Caco-2 (cell line): ENCODE results near the gene JPH2. TPM values are rescaled to one million over a fixed set of nuclear protein-coding genes. Genes with fewer than 3 reads are reported as not detected.

ENCODE experiments used
- BruUV-seq: library from RNA; stranded (reverse); fragments of 400-500 nt; replicated peaks from 2 replicates; lab custom pipeline; 2021; lab: Mats Ljungman, UMichigan
- CTCF ChIA-PET: fragments of 300-600 bp; sonication (Branson Sonifier 250); formaldehyde crosslinking; loops from one replicate; lab custom pipeline; 2022; ENCODE audit warnings: antibody characterized with exemption; lab: Charles Lee
- POLR2A ChIA-PET: fragments of 300-600 bp; sonication (Branson Sonifier 250); formaldehyde crosslinking; loops from one replicate; lab custom pipeline; 2022; ENCODE audit warnings: antibody characterized with exemption; lab: Charles Lee
- DNase-seq, 2 experiments: peaks; one replicate each; pipeline versions ENCODE4 v3.0.0 to v3.0.0-alpha.2; 2020 to 2022
- H3K27me3 ChIP-seq: replicated peaks from 2 replicates; pipeline ENCODE4 v1.6.0; 2011; ENCODE audit warnings: low read length; ENCODE audit not compliant: control insufficient read depth, insufficient read depth
- H3K36me3 ChIP-seq: 2 replicates; pipeline ENCODE4 v1.5.1; 2011; ENCODE audit warnings: low read length; ENCODE audit not compliant: control insufficient read depth, insufficient read depth
- H3K4me1 ChIP-seq: fragments of 250-450 bp; sonication (Bioruptor Pico); 2 replicates; pipeline ENCODE4 v1.5.1; 2020; ENCODE audit warnings: mild to moderate bottlenecking
- H3K4me3 ChIP-seq: 2 replicates; pipeline ENCODE4 v1.5.1; 2011; ENCODE audit warnings: low read depth, mild to moderate bottlenecking, control low read depth, low read length
- H3K9me3 ChIP-seq: fragments of 250-450 bp; sonication (Bioruptor Pico); 2 replicates; pipeline ENCODE4 v1.5.1; 2020; ENCODE audit warnings: mild to moderate bottlenecking, moderate library complexity
- H3K27ac Mint-ChIP-seq: one replicate; pipeline ENCODE4 v1.8.0; 2022; ENCODE audit warnings: mixed read lengths; ENCODE audit not compliant: unreplicated experiment
- H3K27me3 Mint-ChIP-seq: one replicate; pipeline ENCODE4 v1.8.0; 2022; ENCODE audit warnings: mixed read lengths; ENCODE audit not compliant: insufficient read depth, unreplicated experiment
- H3K36me3 Mint-ChIP-seq: one replicate; pipeline ENCODE4 v1.8.0; 2022; ENCODE audit warnings: mild to moderate bottlenecking, mixed read lengths; ENCODE audit not compliant: insufficient read depth, unreplicated experiment
- H3K4me1 Mint-ChIP-seq: one replicate; pipeline ENCODE4 v1.8.0; 2022; ENCODE audit warnings: low read depth, mixed read lengths; ENCODE audit not compliant: unreplicated experiment
- H3K4me3 Mint-ChIP-seq: one replicate; pipeline ENCODE4 v1.8.0; 2022; ENCODE audit warnings: mild to moderate bottlenecking, moderate library complexity, mixed read lengths; ENCODE audit not compliant: unreplicated experiment
- H3K9me3 Mint-ChIP-seq: one replicate; pipeline ENCODE4 v1.8.0; 2022; ENCODE audit warnings: mixed read lengths; ENCODE audit not compliant: unreplicated experiment
- intact Hi-C: fragments of 100-400 bp; cut with micrococcal nuclease; formaldehyde crosslinking; loops from one replicate; pipeline ENCODE4 v1.10.0; 2022; ENCODE audit not compliant: unreplicated experiment
- total RNA-seq: library from RNA; stranded (reverse); gene quantifications from 2 replicates; pipeline ENCODE4 v1.2.3, GENCODE V29; 2022
- TF ChIP-seq, protein P1 (sequence below), 2 experiments: fragments of 200-600 bp in 1 of 2; IDR thresholded peaks; 1 replicate in 1 of 2; 2 replicates in 1 of 2; pipeline versions ENCODE4 v1.5.1 to v1.8.0; 2011 to 2022; ENCODE audit warnings: antibody characterized with exemption in 1 of 2, control low read depth in 1 of 2, inconsistent platforms in 1 of 2, low read depth in 1 of 2, low read length in 1 of 2, mild to moderate bottlenecking in 1 of 2, moderate library complexity in 1 of 2; ENCODE audit not compliant: insufficient read depth in 1 of 2, severe bottlenecking in 1 of 2, unreplicated experiment in 1 of 2

JPH2 gene
- total RNA-seq, 1 experiment from 2014 or later = 10.5 TPM

DNA sequence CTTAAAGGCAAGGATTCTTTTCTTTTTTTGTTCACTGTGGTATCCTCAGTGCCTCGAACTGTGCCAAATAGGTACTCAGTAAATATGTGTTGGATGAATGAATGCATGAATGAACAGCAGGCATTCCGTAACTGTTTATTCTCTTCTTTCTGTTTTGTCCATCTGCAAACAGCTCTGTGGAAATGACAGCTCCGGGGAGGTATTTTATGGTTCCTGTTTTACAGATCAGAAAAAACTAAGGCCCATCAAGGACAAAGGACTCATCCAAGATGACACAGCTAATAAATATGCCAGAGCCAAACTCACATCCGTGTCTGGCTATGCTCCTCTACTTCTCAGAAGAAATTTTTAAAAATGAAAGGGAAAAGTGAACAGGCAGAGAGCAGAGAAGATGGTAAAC is 21.0 kb downstream of the JPH2 start:
- Mint-ChIP-seq H3K27ac (no peak overlapping the region), H3K36me3 (peaks cover 4% of the 10 kb centered on the region), H3K27me3 (no peaks in the 10 kb centered on the region), H3K4me3 (no peak overlapping the region), H3K9me3 (no peaks in the 10 kb centered on the region), H3K4me1 (peaks cover 10% of the 10 kb centered on the region)
- no peaks in the 10 kb centered on the region for H3K9me3 ChIP-seq
- H3K36me3 ChIP-seq = no peaks in the 10 kb centered on the region
- no peak for DNase-seq
- 0 out of 2 replicates have a peak, but pooled peaks cover 11% of the 10 kb centered on the region for H3K4me1 ChIP-seq
- no peaks in the 10 kb centered on the region for H3K27me3 ChIP-seq
- POLR2A ChIA-PET = interaction anchor here (0.6 kb wide), 1 partner anchor 15 kb away, joined by 3 read pairs; no protein-coding TSS in a partner anchor
- CTCF ChIA-PET = interaction anchor here (1.2 to 2.8 kb wide), 2 partner anchors 23 to 49 kb away, joined by 5 to 25 read pairs; no protein-coding TSS in a partner anchor
- no peak overlapping the region for H3K4me3 ChIP-seq
- intact Hi-C loops = no loop called here
- no TSS peak for BruUV-seq
- TF ChIP-seq, protein P1, sequence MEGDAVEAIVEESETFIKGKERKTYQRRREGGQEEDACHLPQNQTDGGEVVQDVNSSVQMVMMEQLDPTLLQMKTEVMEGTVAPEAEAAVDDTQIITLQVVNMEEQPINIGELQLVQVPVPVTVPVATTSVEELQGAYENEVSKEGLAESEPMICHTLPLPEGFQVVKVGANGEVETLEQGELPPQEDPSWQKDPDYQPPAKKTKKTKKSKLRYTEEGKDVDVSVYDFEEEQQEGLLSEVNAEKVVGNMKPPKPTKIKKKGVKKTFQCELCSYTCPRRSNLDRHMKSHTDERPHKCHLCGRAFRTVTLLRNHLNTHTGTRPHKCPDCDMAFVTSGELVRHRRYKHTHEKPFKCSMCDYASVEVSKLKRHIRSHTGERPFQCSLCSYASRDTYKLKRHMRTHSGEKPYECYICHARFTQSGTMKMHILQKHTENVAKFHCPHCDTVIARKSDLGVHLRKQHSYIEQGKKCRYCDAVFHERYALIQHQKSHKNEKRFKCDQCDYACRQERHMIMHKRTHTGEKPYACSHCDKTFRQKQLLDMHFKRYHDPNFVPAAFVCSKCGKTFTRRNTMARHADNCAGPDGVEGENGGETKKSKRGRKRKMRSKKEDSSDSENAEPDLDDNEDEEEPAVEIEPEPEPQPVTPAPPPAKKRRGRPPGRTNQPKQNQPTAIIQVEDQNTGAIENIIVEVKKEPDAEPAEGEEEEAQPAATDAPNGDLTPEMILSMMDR (IDR thresholded peaks at IDR 0.05; ENCODE audit: insufficient read depth in 1 of 2, low read depth in 1 of 2, low read length in 1 of 2, severe bottlenecking in 1 of 2, unreplicated experiment in 1 of 2) = no peak

DNA sequence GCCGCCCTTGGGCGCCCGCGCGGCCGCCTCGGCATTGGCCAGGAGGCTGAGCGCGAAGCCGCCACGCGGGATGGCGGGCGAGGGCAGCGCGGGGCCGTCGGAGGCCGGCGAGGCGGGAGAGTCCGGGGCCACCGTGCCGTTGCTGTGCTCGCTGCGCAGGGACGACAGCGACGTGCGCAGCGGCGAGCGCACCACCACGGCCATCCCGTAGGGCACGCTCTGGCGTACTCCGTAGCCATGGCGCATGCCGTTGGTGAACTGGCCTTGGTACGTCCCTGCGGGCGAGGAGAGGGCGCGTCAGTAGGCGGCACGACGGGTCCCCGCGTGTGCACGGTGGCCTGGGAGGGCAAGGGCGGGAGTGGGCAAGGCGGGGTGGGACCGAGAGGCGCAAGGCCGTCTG is 26.9 kb downstream of the JPH2 start:
- no peak overlapping the region for H3K4me3 ChIP-seq
- no peaks in the 10 kb centered on the region for H3K4me1 Mint-ChIP-seq
- ChIA-PET POLR2A (no interaction called here), CTCF (no interaction called here)
- no peak overlapping the region for H3K4me3 Mint-ChIP-seq
- TF ChIP-seq, protein P1 (IDR thresholded peaks at IDR 0.05; ENCODE audit: insufficient read depth in 1 of 2, low read depth in 1 of 2, low read length in 1 of 2, severe bottlenecking in 1 of 2, unreplicated experiment in 1 of 2) = no peak
- no peak for DNase-seq
- no peaks in the 10 kb centered on the region for H3K27me3 ChIP-seq
- no TSS peak for BruUV-seq
- H3K27ac Mint-ChIP-seq = no peak overlapping the region
- H3K36me3 Mint-ChIP-seq = peaks cover 4% of the 10 kb centered on the region
- H3K9me3 ChIP-seq = no peaks in the 10 kb centered on the region
- no peaks in the 10 kb centered on the region for H3K9me3 Mint-ChIP-seq
- H3K4me1 ChIP-seq = no peaks in the 10 kb centered on the region
- no peaks in the 10 kb centered on the region for H3K27me3 Mint-ChIP-seq
- H3K36me3 ChIP-seq = no peaks in the 10 kb centered on the region
- intact Hi-C loops = no loop called here

DNA sequence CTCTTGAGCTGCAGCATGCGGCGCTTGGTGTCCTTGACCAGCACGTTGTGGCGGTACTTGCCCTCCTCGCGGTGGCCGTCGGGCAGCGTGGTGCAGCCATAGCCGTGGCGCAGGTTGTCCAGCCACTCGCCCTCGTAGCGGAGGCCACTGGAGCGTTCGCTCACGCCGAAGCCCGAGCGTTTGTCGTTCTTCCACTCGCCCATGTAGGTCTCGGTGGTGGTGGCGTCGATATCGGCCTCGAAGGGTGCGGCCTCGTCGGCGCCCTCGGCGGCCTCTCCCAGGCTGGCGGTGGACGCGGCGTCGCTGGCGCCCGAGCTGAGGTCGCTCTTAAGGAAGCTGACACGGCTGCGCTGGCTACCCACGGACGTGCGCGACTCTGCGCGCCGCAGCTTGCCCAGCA is 27.3 kb downstream of the JPH2 start:
- ChIA-PET CTCF (interaction anchor here (0.8 kb wide), 1 partner anchor 18 kb away, joined by 3 read pairs; no protein-coding TSS in a partner anchor), POLR2A (no interaction called here)
- BruUV-seq = no TSS peak
- peaks cover 4% of the 10 kb centered on the region for H3K36me3 Mint-ChIP-seq
- no peak overlapping the region for H3K4me3 Mint-ChIP-seq
- no peaks in the 10 kb centered on the region for H3K9me3 ChIP-seq
- no peaks in the 10 kb centered on the region for H3K9me3 Mint-ChIP-seq
- no peaks in the 10 kb centered on the region for H3K4me1 ChIP-seq
- H3K27ac Mint-ChIP-seq = no peak overlapping the region
- H3K27me3 Mint-ChIP-seq = no peaks in the 10 kb centered on the region
- no peaks in the 10 kb centered on the region for H3K27me3 ChIP-seq
- TF ChIP-seq, protein P1 (IDR thresholded peaks at IDR 0.05; ENCODE audit: insufficient read depth in 1 of 2, low read depth in 1 of 2, low read length in 1 of 2, severe bottlenecking in 1 of 2, unreplicated experiment in 1 of 2) = no peak
- no peak for DNase-seq
- no peaks in the 10 kb centered on the region for H3K4me1 Mint-ChIP-seq
- intact Hi-C loops = no loop called here
- no peaks in the 10 kb centered on the region for H3K36me3 ChIP-seq
- H3K4me3 ChIP-seq = no peak overlapping the region
